Measurements from ENCODE around the gene ZNF503.

Gene ZNF503

GRCh38 chr10:75405598-75406461 is 4.3 kb upstream of the ZNF503 start:
- no peak for DNase-seq

- no peak for DNase-seq
These were observed 3.4 kb upstream of the ZNF503 start for GRCh38 chr10:75404815-75405597.

- DNase-seq, result peak in 1 of 5 experiments; percentile 20
These were observed 2.6 kb upstream of the ZNF503 start for GRCh38 chr10:75403939-75404814.

- no peak for DNase-seq
These were observed 1.8 kb upstream of the ZNF503 start for GRCh38 chr10:75403144-75403938.

GRCh38 chr10:75402486-75403143 is 1.1 kb upstream of the ZNF503 start:
- no peak for DNase-seq

- peak in 1 of 5 experiments; percentile 21 for DNase-seq
These were observed 594 bp downstream of the ZNF503 start for GRCh38 chr10:75400771-75401568.

GRCh38 chr10:75400163-75400770 is 1.3 kb downstream of the ZNF503 start:
- DNase-seq, result no peak

- peak in 2 of 5 experiments; percentile 18 to 41 for DNase-seq
These were observed 2.0 kb downstream of the ZNF503 start for GRCh38 chr10:75399461-75400162.

- DNase-seq, result no peak
These were observed 2.7 kb downstream of the ZNF503 start for GRCh38 chr10:75398692-75399460.

- no peak for DNase-seq
These were observed 3.3 kb downstream of the ZNF503 start for GRCh38 chr10:75398200-75398691.

- DNase-seq, result no peak
These were observed 3.9 kb downstream of the ZNF503 start for GRCh38 chr10:75397496-75398199.

- no peak for DNase-seq
These were observed 4.7 kb downstream of the ZNF503 start for GRCh38 chr10:75396631-75397495.

GRCh38 chr10:75395932-75396630 is 5.5 kb downstream of the ZNF503 start:
- DNase-seq, result no peak

- no peak for DNase-seq
These were observed 6.3 kb downstream of the ZNF503 start for GRCh38 chr10:75395066-75395931.

- DNase-seq, result no peak
These were observed 7.3 kb downstream of the ZNF503 start for GRCh38 chr10:75394221-75394620.

All from T-helper 2 cell (primary cell).